HepG2 (cell line): Measurements from ENCODE around the gene OTX1. TPM values are rescaled to one million over a fixed set of nuclear protein-coding genes. Genes with fewer than 3 reads are reported as not detected.

Experiments used
- ATAC-seq: fragments of 200-7000 bp; cut with Tn5 transposase; 3 replicates; pipeline ENCODE4 v1.9.1; 2020; ENCODE audit warnings: mild to moderate bottlenecking, moderate library complexity
- BruUV-seq: library from RNA; stranded (reverse); fragments of 400-500 nt; replicated peaks from 2 replicates; lab custom pipeline; 2021; lab: Mats Ljungman, UMichigan
- CTCF ChIA-PET: fragments of 300-600 bp; formaldehyde crosslinking; extraction: SDS; loops from one replicate; lab custom pipeline; 2021; ENCODE audit warnings: low total read pairs, inconsistent platforms, low intra/inter-chr PET ratio; lab: Yijun Ruan, JAX
- POLR2A ChIA-PET: fragments of 350-600 bp; sonication (Branson Sonifier 250); formaldehyde crosslinking; loops from one replicate; lab custom pipeline; 2020; ENCODE audit warnings: antibody characterized with exemption, inconsistent platforms; lab: Yijun Ruan, JAX
- DNase-seq: peaks from one replicate; pipeline ENCODE4 v3.0.0-alpha.2; 2015; ENCODE audit warnings: low spot score
- FAIRE-seq: peaks from 3 replicates; lab custom pipeline; 2011; peaks lifted over from hg19 to GRCh38; lab: Jason Lieb, UNC
- H2AFZ ChIP-seq: one replicate; pipeline ENCODE4 v1.6.1; 2011; ENCODE audit warnings: low read length, inconsistent platforms
- H3K27ac ChIP-seq: fragments of 300-600 bp; 3 replicates; pipeline ENCODE4 v1.8.0; 2011; ENCODE audit warnings: mixed run types, mild to moderate bottlenecking, mixed read lengths, low read length, inconsistent platforms; ENCODE audit not compliant: insufficient read depth; ENCODE audit errors: extremely low read length
- H3K27me3 ChIP-seq, 2 experiments: fragments of 200-600 bp in 1 of 2; 2 replicates in 1 of 2; 3 replicates in 1 of 2; pipeline versions ENCODE4 v1.6.0 to v1.8.0; 2011; ENCODE audit warnings: low read length in 2 of 2, mild to moderate bottlenecking in 2 of 2, moderate library complexity in 2 of 2, inconsistent platforms in 1 of 2; ENCODE audit not compliant: insufficient read depth in 2 of 2, control insufficient read depth in 1 of 2
- H3K36me3 ChIP-seq, 2 experiments: fragments of 200-600 bp in 1 of 2; replicated peaks in 1 of 2; 2 replicates in 1 of 2; 3 replicates in 1 of 2; pipeline versions ENCODE4 v1.5.1 to v1.8.0; 2011; ENCODE audit warnings: low read length in 2 of 2, inconsistent platforms in 1 of 2; ENCODE audit not compliant: insufficient read depth in 2 of 2, control insufficient read depth in 1 of 2
- H3K4me1 ChIP-seq: 2 replicates; pipeline ENCODE4 v1.5.1; 2012; ENCODE audit warnings: low read length, inconsistent platforms; ENCODE audit not compliant: insufficient read depth
- H3K4me2 ChIP-seq: 2 replicates; pipeline ENCODE4 v1.6.0; 2011; ENCODE audit warnings: low read depth, low read length, inconsistent platforms
- H3K4me3 ChIP-seq, 3 experiments: fragments of 200-600 bp in 1 of 3; sonication (generic), shearing (Covaris generic) in 1 of 3; replicated peaks in 1 of 3; 2 replicates each; pipeline ENCODE4 v1.5.1; 2011 to 2016; ENCODE audit warnings: low read length in 3 of 3, inconsistent platforms in 2 of 3, low read depth in 2 of 3, mild to moderate bottlenecking in 2 of 3, control low read depth in 1 of 3, mixed read lengths in 1 of 3; ENCODE audit not compliant: insufficient read depth in 1 of 3
- H3K79me2 ChIP-seq: one replicate; pipeline ENCODE4 v1.6.1; 2011; ENCODE audit warnings: low read length, inconsistent platforms; ENCODE audit not compliant: insufficient read depth
- H3K9ac ChIP-seq: 2 replicates; pipeline ENCODE4 v1.6.0; 2011; ENCODE audit warnings: mild to moderate bottlenecking, low read depth, low read length, inconsistent platforms; ENCODE audit not compliant: insufficient read depth
- H3K9me3 ChIP-seq: 2 replicates; pipeline ENCODE4 v1.5.1; 2012; ENCODE audit warnings: mild to moderate bottlenecking, low read length
- H4K20me1 ChIP-seq: 2 replicates; pipeline ENCODE4 v1.6.0; 2011; ENCODE audit warnings: inconsistent platforms, mild to moderate bottlenecking, low read length, moderate library complexity; ENCODE audit not compliant: insufficient read depth
- ZFP62 ChIP-seq: sonication (generic); formaldehyde crosslinking; IDR thresholded peaks from 2 replicates; pipeline ENCODE4 v1.4.0; 2020; ENCODE audit warnings: missing genetic modification reagents
- ZNF572 ChIP-seq: sonication (generic); formaldehyde crosslinking; IDR thresholded peaks from 2 replicates; pipeline ENCODE4 v1.5.1; 2020; ENCODE audit warnings: mild to moderate bottlenecking, missing genetic modification reagents
- ZNF615 ChIP-seq: sonication (generic); formaldehyde crosslinking; IDR thresholded peaks from 2 replicates; pipeline ENCODE4 v1.5.0; 2020; ENCODE audit warnings: mild to moderate bottlenecking, missing genetic modification reagents, borderline replicate concordance
- whole genome bisulfite sequencing: methylation state at CpG from one replicate; pipeline ENCODE4 v1.1.6; 2017; ENCODE audit warnings: low lambda C conversion rate; 5-methylcytosine and 5-hydroxymethylcytosine counted together
- in situ Hi-C: cut with HindIII; loops from 2 replicates; pipeline ENCODE4 v1.10.0; 2017; ENCODE audit warnings: low pct_unique_long_range_greater_than_20kb; ENCODE audit not compliant: extremely low pct_ligation_motif_present
- intact Hi-C: fragments of 100-400 bp; cut with micrococcal nuclease; formaldehyde crosslinking; loops from one replicate; pipeline ENCODE4 v1.10.0; 2022; ENCODE audit not compliant: unreplicated experiment
- polyA plus RNA-seq, 8 experiments: library from polyadenylated mRNA; depleted of rRNA in 3 of 8; stranded (reverse) in 7 of 8; unstranded in 1 of 8; fragments of >200 nt; fragmentation: Illumina TruSeq in 4 of 8; extraction: Trizol in 4 of 8; gene quantifications; 2 replicates each; pipeline versions ENCODE4 v1.2.1 to v1.2.3, GENCODE V29; 2011 to 2016; ENCODE audit warnings: low read depth in 4 of 8, missing spikeins in 1 of 8, mixed read lengths in 1 of 8; ENCODE audit not compliant: insufficient read depth in 1 of 8
- total RNA-seq, 5 experiments: library from RNA; depleted of rRNA; stranded (reverse); fragments of >200 nt; fragmentation: Illumina TruSeq; extraction: Trizol; gene quantifications; 2 replicates each; pipeline ENCODE4 v1.2.3, GENCODE V29; 2016; ENCODE audit warnings: low read depth in 1 of 5
- TF ChIP-seq, protein P1 (sequence below): sonication (generic); formaldehyde crosslinking; IDR thresholded peaks from 2 replicates; pipeline ENCODE4 v1.8.1; 2023; ENCODE audit warnings: missing genetic modification reagents, inconsistent platforms, borderline replicate concordance
- TF ChIP-seq, protein P2 (sequence below): sonication (generic); formaldehyde crosslinking; IDR thresholded peaks from 2 replicates; pipeline ENCODE4 v1.5.0; 2020; ENCODE audit warnings: mild to moderate bottlenecking, missing genetic modification reagents

OTX1 gene
- total and polyA plus RNA-seq, 2 of the 13 experiments (the other 11 are each of a cell fraction or from before 2014, with no cell fraction given): 1.0 to 5.0 TPM

DNA sequence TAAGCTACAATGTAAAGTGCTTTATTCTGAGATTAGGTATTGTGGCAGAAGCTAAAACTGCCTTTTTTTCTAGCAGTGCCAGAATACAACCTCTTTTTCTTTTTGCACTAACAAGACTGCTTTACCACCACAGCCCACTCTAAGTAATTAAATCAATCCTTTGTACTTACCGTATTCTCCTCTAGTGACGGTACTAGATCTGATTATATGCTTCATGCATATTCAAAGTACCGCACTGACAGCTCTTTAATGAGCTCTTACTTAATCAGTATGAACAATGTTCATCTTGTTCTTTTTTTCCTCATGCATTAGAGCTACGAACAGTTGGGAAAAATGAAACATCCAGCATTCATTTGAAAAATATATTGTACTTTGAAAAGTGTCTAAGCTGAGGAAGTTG is 16.1 kb upstream of the OTX1 start:
- no peak for TF ChIP-seq ZNF572 (CRISPR knock-in tag)
- no peak for TF ChIP-seq ZNF615 (CRISPR knock-in tag)
- TF ChIP-seq, protein P1, sequence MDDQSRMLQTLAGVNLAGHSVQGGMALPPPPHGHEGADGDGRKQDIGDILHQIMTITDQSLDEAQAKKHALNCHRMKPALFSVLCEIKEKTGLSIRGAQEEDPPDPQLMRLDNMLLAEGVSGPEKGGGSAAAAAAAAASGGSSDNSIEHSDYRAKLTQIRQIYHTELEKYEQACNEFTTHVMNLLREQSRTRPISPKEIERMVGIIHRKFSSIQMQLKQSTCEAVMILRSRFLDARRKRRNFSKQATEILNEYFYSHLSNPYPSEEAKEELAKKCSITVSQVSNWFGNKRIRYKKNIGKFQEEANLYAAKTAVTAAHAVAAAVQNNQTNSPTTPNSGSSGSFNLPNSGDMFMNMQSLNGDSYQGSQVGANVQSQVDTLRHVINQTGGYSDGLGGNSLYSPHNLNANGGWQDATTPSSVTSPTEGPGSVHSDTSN (CRISPR knock-in tag): no peak
- TF ChIP-seq, protein P2, sequence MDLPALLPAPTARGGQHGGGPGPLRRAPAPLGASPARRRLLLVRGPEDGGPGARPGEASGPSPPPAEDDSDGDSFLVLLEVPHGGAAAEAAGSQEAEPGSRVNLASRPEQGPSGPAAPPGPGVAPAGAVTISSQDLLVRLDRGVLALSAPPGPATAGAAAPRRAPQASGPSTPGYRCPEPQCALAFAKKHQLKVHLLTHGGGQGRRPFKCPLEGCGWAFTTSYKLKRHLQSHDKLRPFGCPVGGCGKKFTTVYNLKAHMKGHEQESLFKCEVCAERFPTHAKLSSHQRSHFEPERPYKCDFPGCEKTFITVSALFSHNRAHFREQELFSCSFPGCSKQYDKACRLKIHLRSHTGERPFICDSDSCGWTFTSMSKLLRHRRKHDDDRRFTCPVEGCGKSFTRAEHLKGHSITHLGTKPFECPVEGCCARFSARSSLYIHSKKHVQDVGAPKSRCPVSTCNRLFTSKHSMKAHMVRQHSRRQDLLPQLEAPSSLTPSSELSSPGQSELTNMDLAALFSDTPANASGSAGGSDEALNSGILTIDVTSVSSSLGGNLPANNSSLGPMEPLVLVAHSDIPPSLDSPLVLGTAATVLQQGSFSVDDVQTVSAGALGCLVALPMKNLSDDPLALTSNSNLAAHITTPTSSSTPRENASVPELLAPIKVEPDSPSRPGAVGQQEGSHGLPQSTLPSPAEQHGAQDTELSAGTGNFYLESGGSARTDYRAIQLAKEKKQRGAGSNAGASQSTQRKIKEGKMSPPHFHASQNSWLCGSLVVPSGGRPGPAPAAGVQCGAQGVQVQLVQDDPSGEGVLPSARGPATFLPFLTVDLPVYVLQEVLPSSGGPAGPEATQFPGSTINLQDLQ (CRISPR knock-in tag): no peak
- no peak for TF ChIP-seq ZFP62 (CRISPR knock-in tag)
- ATAC-seq (no peak), DNase-seq (no peak), FAIRE-seq (no peak)
- Histone ChIP-seq H3K4me3 (no peak overlapping the region), H3K27ac (no peak overlapping the region), H3K4me2 (no peak overlapping the region), H2AFZ (no peak overlapping the region), H3K9ac (no peak overlapping the region), H3K36me3 (peaks cover 3 to 31% of the 10 kb centered on the region in 2 experiments), H3K9me3 (no peaks in the 10 kb centered on the region), H4K20me1 (no peaks in the 10 kb centered on the region; the same call in 1 of the 2 replicates), H3K79me2 (no peaks in the 10 kb centered on the region), H3K4me1 (no peaks in the 10 kb centered on the region), H3K27me3 (no peaks in the 10 kb centered on the region)
- no TSS peak for BruUV-seq
- CTCF ChIA-PET: no interaction called here
- in situ Hi-C loops (no loop called here), intact Hi-C loops (no loop called here)
- WGBS: 96% methylated on average over 4 of the region's 4 CpGs
- POLR2A ChIA-PET: no interaction called here
